CD4-positive, alpha-beta T cell treated with Interleukin-2 at 100 ng/mL for 4 hours (primary cell): ENCODE measurements around the gene STARD6.
A peak's percentile ranks its signal among the peaks of the same experiment; 100 is the strongest.
"Not testable (repeated sequence)": the region's sequence is repeated elsewhere in the genome, so short reads cannot be mapped to it uniquely, and the experiment has no call there.

Source experiments
- DNase-seq: peaks from one replicate; pipeline ENCODE4 v3.0.0-alpha.2; 2020; ENCODE audit warnings: low spot score

Gene STARD6

GRCh38 chr18:54357660-54358494, at the start of gene STARD6, which contains the start of gene C18orf54:
Gene STARD6 (minus strand): TSS chr18:54357858. CDS start chr18:54354573, 3,285 bp downstream.
Gene C18orf54 (plus strand): TSS chr18:54357906. CDS start chr18:54360573, 2,667 bp downstream.
- DNase-seq = peak; percentile 92

GRCh38 chr18:54405290-54405689, 47.6 kb upstream of the STARD6 start:
- no peak for DNase-seq

- DNase-seq = no peak
Observed at GRCh38 chr18:54396760-54397159, 39.1 kb upstream of the STARD6 start.

- DNase-seq = no peak
Observed at GRCh38 chr18:54393648-54394294, 36.1 kb upstream of the STARD6 start.

GRCh38 chr18:54392543-54393023, 34.9 kb upstream of the STARD6 start:
- DNase-seq = peak; percentile 72

GRCh38 chr18:54390838-54391237, 33.2 kb upstream of the STARD6 start:
- no peak for DNase-seq

- no peak for DNase-seq
Observed at GRCh38 chr18:54389143-54389505, 31.5 kb upstream of the STARD6 start.

- DNase-seq = peak; percentile 8
Observed at GRCh38 chr18:54388203-54389142, 30.8 kb upstream of the STARD6 start.

GRCh38 chr18:54387631-54388030, 30.0 kb upstream of the STARD6 start:
- no peak for DNase-seq

- not testable (repeated sequence) for DNase-seq
Observed at GRCh38 chr18:54386800-54387495, 29.3 kb upstream of the STARD6 start.

- DNase-seq = no peak
Observed at GRCh38 chr18:54386043-54386442, 28.4 kb upstream of the STARD6 start.

GRCh38 chr18:54382733-54383252, 25.1 kb upstream of the STARD6 start:
- DNase-seq = no peak

GRCh38 chr18:54382076-54382475, 24.4 kb upstream of the STARD6 start:
- no peak for DNase-seq

- DNase-seq = no peak
Observed at GRCh38 chr18:54381640-54382039, 24.0 kb upstream of the STARD6 start.

- DNase-seq = no peak
Observed at GRCh38 chr18:54378057-54378456, 20.4 kb upstream of the STARD6 start.

- no peak for DNase-seq
Observed at GRCh38 chr18:54360406-54360805, 2.7 kb upstream of the STARD6 start.

GRCh38 chr18:54359233-54359632, 1.6 kb upstream of the STARD6 start:
- DNase-seq = no peak

- DNase-seq = no peak
Observed at GRCh38 chr18:54358495-54359040, 910 bp upstream of the STARD6 start.

- no peak for DNase-seq
Observed at GRCh38 chr18:54357082-54357659, 487 bp downstream of the STARD6 start.

GRCh38 chr18:54351186-54351585, 6.5 kb downstream of the STARD6 start:
- no peak for DNase-seq

- DNase-seq = no peak
Observed at GRCh38 chr18:54338230-54338629, 19.4 kb downstream of the STARD6 start.
